Measurements from ENCODE around the gene KLHL5. TPM values are rescaled to one million over a fixed set of nuclear protein-coding genes. Genes with fewer than 3 reads are reported as not detected.

KLHL5 gene
- total RNA-seq, 2 donors from 2014 or later: 5.9 to 14.5 TPM

DNA sequence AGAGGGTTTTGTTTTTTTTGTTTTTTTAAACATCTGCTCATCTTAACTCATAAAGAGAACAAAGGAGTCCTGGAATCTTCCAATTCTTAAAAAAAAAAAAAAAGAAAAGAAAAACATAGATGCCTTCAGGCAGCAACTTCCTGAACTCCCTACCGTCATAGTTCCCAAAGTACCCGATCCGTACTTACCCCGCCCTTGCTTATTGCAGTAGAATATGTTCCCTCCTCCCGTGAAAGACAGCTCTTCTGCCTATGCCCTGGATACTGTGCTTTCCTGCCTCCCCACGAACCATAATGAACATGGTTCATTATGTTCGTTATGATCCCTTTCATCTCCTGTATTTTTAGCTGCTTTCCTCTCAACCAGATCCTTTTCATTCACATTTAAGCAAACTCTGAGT lies 40.3 kb downstream of the KLHL5 start:
- intact Hi-C loops (cut with DNase I): no loop called here
- no peak for TF ChIP-seq POLR2A (IDR thresholded peaks at IDR 0.05)
- TF ChIP-seq, protein P1, sequence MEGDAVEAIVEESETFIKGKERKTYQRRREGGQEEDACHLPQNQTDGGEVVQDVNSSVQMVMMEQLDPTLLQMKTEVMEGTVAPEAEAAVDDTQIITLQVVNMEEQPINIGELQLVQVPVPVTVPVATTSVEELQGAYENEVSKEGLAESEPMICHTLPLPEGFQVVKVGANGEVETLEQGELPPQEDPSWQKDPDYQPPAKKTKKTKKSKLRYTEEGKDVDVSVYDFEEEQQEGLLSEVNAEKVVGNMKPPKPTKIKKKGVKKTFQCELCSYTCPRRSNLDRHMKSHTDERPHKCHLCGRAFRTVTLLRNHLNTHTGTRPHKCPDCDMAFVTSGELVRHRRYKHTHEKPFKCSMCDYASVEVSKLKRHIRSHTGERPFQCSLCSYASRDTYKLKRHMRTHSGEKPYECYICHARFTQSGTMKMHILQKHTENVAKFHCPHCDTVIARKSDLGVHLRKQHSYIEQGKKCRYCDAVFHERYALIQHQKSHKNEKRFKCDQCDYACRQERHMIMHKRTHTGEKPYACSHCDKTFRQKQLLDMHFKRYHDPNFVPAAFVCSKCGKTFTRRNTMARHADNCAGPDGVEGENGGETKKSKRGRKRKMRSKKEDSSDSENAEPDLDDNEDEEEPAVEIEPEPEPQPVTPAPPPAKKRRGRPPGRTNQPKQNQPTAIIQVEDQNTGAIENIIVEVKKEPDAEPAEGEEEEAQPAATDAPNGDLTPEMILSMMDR (IDR thresholded peaks at IDR 0.05): no peak
- ATAC-seq: no peak

DNA sequence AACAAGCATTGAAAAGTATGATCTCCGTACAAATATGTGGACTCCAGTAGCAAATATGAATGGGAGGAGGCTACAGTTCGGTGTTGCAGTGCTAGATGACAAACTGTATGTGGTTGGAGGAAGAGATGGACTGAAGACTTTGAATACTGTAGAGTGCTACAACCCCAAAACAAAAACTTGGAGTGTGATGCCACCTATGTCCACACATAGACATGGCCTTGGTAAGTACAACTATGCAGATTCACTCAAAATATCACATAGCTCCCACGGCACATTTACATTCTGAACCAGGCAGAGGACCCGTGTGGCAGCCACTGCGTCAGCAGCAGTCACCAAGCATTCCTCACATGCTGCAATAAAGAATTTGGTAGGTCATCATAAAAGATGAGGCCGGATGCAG lies 41.3 kb downstream of the KLHL5 start:
- H3K27ac ChIP-seq: no peak overlapping the region
- H3K36me3 ChIP-seq (replicated peaks in 1 of 2; ENCODE audit: insufficient read depth in 1 of 2, low read depth in 2 of 2): peaks cover 0 to 2% of the 10 kb centered on the region in 2 donors
- H3K4me3 ChIP-seq: no peak overlapping the region
- no peaks in the 10 kb centered on the region for H3K27me3 ChIP-seq
- no peaks in the 10 kb centered on the region for H3K9me3 ChIP-seq
- DNase-seq (no peak), ATAC-seq (no peak)
- no peaks in the 10 kb centered on the region for H3K4me1 ChIP-seq
- TF ChIP-seq, protein P1 (IDR thresholded peaks at IDR 0.05): no peak
- intact Hi-C loops (cut with DNase I): no loop called here
- WGBS, 2 donors: 93 to 96% methylated on average over 6 of the region's 6 CpGs

More for the DNA sequence above, 40.3 kb downstream of the KLHL5 start:
- H3K4me3 ChIP-seq: no peak overlapping the region
- H3K9me3 ChIP-seq: no peaks in the 10 kb centered on the region
- H3K27me3 ChIP-seq: no peaks in the 10 kb centered on the region
- H3K27ac ChIP-seq: no peak overlapping the region
- no peak for DNase-seq
- H3K4me1 ChIP-seq: no peaks in the 10 kb centered on the region
- H3K36me3 ChIP-seq (replicated peaks in 1 of 2; ENCODE audit: insufficient read depth in 1 of 2, low read depth in 2 of 2): peaks cover 0 to 2% of the 10 kb centered on the region in 2 donors
- 81 to 86% methylated on average over 7 of the region's 7 CpGs for WGBS, 2 donors

DNA sequence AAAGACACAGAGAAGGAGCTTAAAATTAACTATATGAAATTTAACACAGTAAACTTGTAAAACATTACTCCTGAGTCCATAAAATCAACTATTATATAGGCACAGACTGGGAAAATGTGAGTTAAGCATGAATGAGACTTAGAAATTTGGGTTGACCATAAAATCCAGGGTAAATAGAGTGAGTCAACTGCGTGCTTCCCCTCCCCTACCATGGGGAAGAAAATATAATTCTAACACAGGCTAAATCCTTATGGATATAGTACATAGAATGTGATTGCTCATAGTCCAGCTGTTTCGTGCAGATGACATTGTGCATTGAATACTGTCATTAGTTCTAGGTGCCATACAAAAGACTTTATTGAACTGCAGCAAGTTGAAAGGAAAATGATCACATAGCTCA lies 42.2 kb downstream of the KLHL5 start:
- H3K4me1 ChIP-seq: no peaks in the 10 kb centered on the region
- WGBS, 2 donors: 82 to 92% methylated on average over 2 of the region's 2 CpGs
- no peak overlapping the region for H3K4me3 ChIP-seq
- no peak for TF ChIP-seq POLR2A (IDR thresholded peaks at IDR 0.05)
- TF ChIP-seq, protein P1 (IDR thresholded peaks at IDR 0.05): no peak
- intact Hi-C loops (cut with DNase I): no loop called here
- DNase-seq: no peak
- H3K27ac ChIP-seq: no peak overlapping the region
- no peaks in the 10 kb centered on the region for H3K9me3 ChIP-seq
- H3K36me3 ChIP-seq (replicated peaks in 1 of 2; ENCODE audit: insufficient read depth in 1 of 2, low read depth in 2 of 2): peaks cover 0 to 2% of the 10 kb centered on the region in 2 donors
- no peaks in the 10 kb centered on the region for H3K27me3 ChIP-seq
- no peak for ATAC-seq

DNA sequence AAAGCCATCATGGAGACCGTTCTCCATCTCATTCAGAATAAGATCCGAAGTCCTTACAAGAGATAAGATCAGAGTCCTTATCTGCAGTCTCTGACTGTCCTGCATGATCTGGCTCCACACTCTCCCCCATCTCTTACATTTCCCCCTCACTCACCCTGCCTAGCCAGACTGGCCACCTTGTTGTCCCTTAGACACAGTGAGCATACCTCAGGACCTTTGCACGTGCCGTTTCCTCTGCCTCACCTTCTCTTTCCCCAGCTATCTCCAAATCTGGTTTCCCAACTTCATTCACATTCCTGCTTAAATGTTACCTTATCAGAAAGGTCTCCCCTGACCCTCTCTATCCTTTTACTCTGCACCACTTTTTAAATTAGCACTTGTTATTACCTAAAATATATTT lies 44.0 kb downstream of the KLHL5 start:
- Histone ChIP-seq H3K27me3 (no peaks in the 10 kb centered on the region), H3K9me3 (no peaks in the 10 kb centered on the region), H3K36me3 (replicated peaks in 1 of 2; ENCODE audit: insufficient read depth in 1 of 2, low read depth in 2 of 2) (peaks cover 0 to 2% of the 10 kb centered on the region in 2 donors), H3K4me3 (no peak overlapping the region), H3K4me1 (no peaks in the 10 kb centered on the region), H3K27ac (no peak overlapping the region)
- DNase-seq (no peak), ATAC-seq (no peak)
- intact Hi-C loops (cut with DNase I): no loop called here
- WGBS, 2 donors: 95 to 99% methylated on average over 4 of the region's 4 CpGs
- TF ChIP-seq, protein P1 (IDR thresholded peaks at IDR 0.05): no peak
- no peak for TF ChIP-seq POLR2A (IDR thresholded peaks at IDR 0.05)

DNA sequence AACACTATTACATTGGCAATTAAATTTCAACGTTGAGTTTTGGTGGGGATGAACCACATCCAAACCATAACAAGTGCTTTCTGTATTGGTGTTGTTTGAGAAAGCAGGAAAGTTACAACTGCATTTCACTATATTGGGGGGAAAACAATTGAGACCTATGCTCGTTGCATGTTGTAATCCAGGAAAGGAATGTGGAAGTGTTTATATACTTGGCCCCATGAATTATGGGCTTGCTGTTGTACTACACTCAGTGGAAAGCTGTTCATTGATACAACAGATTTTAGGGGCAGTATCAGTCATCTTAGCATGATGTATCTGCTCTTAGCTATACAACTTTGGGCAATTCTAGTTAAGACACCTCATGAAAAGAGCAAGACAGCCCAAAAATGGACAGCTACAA lies 52.4 kb downstream of the KLHL5 start:
- DNase-seq (no peak), ATAC-seq (no peak)
- Histone ChIP-seq H3K27ac (no peak overlapping the region), H3K4me3 (no peak overlapping the region), H3K4me1 (no peaks in the 10 kb centered on the region), H3K9me3 (no peaks in the 10 kb centered on the region), H3K36me3 (replicated peaks in 1 of 2; ENCODE audit: insufficient read depth in 1 of 2, low read depth in 2 of 2) (no peaks in the 10 kb centered on the region), H3K27me3 (no peaks in the 10 kb centered on the region)
- 75 to 78% methylated on average over 2 of the region's 2 CpGs for WGBS, 2 donors
- no peak for TF ChIP-seq POLR2A (IDR thresholded peaks at IDR 0.05)
- TF ChIP-seq, protein P1 (IDR thresholded peaks at IDR 0.05): no peak
- intact Hi-C loops (cut with DNase I): no loop called here

Measured in body of pancreas (tissue), 4 donors.